Suppressor macrophage treated with lipopolysaccharide for 1 hour (primary cell): ENCODE results near the gene STAP2.

ENCODE experiments used
- DNase-seq, 3 donors: peaks; one replicate each; pipeline ENCODE4 v3.0.0-alpha.2; 2020 to 2022

The STAP2 gene

GRCh38 chr19:4370418-4371041 is 31.9 kb upstream of the STAP2 start:
- DNase-seq, result no peak

GRCh38 chr19:4369888-4370260 is 31.2 kb upstream of the STAP2 start:
- DNase-seq, result peak; percentile 85 to 90 (median 86)

- peak; percentile 78 to 87 (median 86) for DNase-seq
Measured at GRCh38 chr19:4369109-4369887, 30.7 kb upstream of the STAP2 start.

GRCh38 chr19:4368128-4368820 is 29.6 kb upstream of the STAP2 start:
- peak; percentile 64 to 77 (median 66) for DNase-seq

- DNase-seq, result peak; percentile 26 to 58 (median 51)
Measured at GRCh38 chr19:4367781-4368127, 29.1 kb upstream of the STAP2 start.

- no peak for DNase-seq
Measured at GRCh38 chr19:4367336-4367723, 28.7 kb upstream of the STAP2 start.

GRCh38 chr19:4366666-4367335 is 28.2 kb upstream of the STAP2 start:
- DNase-seq, result no peak

GRCh38 chr19:4365791-4366665 is 27.4 kb upstream of the STAP2 start:
- no peak for DNase-seq

GRCh38 chr19:4365341-4365740 is 26.7 kb upstream of the STAP2 start:
- no peak for DNase-seq

GRCh38 chr19:4363571-4364304 is 25.1 kb upstream of the STAP2 start:
- DNase-seq, result no peak

- no peak for DNase-seq
Measured at GRCh38 chr19:4362831-4363545, 24.4 kb upstream of the STAP2 start.

GRCh38 chr19:4362101-4362828 is 23.6 kb upstream of the STAP2 start:
- no peak for DNase-seq

GRCh38 chr19:4361152-4362046 is 22.8 kb upstream of the STAP2 start:
- no peak for DNase-seq

GRCh38 chr19:4360641-4361151 is 22.1 kb upstream of the STAP2 start:
- no peak for DNase-seq

- DNase-seq, result no peak
Measured at GRCh38 chr19:4360081-4360569, 21.5 kb upstream of the STAP2 start.

GRCh38 chr19:4359627-4360000 is 21.0 kb upstream of the STAP2 start:
- DNase-seq, result no peak

GRCh38 chr19:4358709-4359626 is 20.3 kb upstream of the STAP2 start:
- no peak for DNase-seq

GRCh38 chr19:4357921-4358326 is 19.3 kb upstream of the STAP2 start:
- no peak for DNase-seq
